GM12872 (cell line): Measurements from ENCODE around the gene MICU1.

ENCODE experiments used
- CTCF ChIP-seq: IDR thresholded peaks from 3 replicates; pipeline ENCODE4 v1.5.1; 2011; ENCODE audit warnings: low read depth, mild to moderate bottlenecking, low read length, moderate library complexity; ENCODE audit not compliant: insufficient read depth

The MICU1 gene

GRCh38 chr10:72386916-72387586 lies 238.8 kb downstream of the MICU1 start:
- no peak for TF ChIP-seq CTCF

DNA sequence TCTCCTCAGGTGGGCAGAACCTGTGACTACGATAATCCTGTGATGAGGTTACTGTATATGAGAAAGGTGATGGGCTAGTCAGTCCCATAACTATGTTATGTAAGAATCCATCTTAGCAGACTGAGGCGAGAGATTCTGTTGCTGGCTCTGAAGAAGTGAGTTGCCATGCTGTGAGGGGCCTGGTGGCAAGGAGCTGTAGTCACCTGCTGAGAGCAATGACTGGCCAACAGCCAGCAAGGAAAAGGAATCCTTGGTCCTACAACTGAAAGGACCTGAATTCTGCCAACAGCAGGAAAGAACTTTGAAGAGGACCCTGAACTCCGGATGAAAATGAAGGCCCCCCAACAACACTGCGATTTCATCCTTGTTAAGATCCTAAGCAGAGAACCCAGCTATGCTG lies 240.2 kb downstream of the MICU1 start:
- TF ChIP-seq CTCF: no peak

DNA sequence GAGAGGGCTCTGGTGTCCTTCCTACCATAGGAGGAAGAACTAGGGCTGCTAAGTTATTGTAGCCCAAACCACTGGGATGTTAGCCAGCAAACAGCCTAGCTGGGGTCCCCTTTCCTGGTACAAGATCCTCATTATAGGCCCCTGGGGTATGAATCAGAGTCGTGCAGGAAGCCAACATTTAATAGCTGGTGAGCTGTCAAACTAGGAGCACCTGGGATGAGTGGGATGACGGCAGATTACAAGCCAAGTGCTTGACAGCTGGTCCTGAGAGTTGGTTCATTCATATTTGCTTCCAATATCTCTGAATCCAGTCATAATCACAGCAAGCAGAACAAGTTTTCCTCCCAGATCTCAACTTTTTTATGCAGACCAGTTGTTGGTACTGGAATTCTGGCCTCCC lies 246.1 kb downstream of the MICU1 start:
- TF ChIP-seq CTCF: no peak

- no peak for TF ChIP-seq CTCF
These were observed 246.8 kb downstream of the MICU1 start for GRCh38 chr10:72379062-72379461.

DNA sequence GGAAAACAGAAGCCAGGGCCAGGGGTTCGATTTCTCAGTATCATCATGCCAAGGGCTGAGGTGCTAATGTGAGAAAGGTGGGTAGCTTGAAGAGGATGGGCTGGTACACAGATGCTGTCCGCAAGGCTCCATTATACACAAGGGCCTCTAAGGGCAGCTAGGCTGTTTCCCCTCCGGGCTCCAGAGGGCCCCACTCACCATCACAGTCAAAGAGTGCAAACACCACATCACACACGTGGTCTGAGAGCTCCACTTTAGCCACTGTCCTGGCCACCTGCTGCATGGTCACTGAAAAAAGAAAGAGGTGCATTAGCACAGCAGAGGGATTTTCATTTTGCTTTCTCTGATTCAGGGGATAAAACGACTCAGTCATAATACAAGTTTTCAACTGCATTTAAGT lies 250.3 kb downstream of the MICU1 start:
- TF ChIP-seq CTCF: peak; percentile 28; the same call in 2 of the 3 replicates

DNA sequence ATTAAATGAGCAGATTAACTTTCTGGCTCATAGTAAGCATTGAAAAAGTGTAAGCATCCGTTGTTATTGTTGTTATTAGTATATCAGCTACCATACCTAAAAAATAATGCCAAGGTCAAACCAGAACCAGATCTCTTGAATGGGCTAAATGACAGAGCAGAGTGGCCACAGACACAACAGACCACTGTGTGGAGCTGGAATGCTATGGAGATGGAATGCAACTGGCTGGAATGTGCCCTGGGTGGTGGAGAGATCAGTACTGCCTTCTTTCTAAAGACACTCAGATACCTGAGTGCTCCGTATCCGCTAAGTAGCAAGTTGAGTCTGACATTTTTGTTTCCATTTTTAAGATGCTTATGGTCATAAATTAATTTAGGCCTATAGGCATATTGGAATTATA lies 250.7 kb downstream of the MICU1 start:
- no peak for TF ChIP-seq CTCF

GRCh38 chr10:72370201-72370722 lies 255.6 kb downstream of the MICU1 start:
- no peak for TF ChIP-seq CTCF
